HG03354 (cell line): ENCODE data around the gene NEK4.
A peak's percentile ranks its signal among the peaks of the same experiment; 100 is the strongest.
"Not testable (repeated sequence)": the region's sequence is repeated elsewhere in the genome, so short reads cannot be mapped to it uniquely, and the experiment has no call there.

Experiments used
- ATAC-seq: cut with Tn5 transposase; IDR thresholded peaks from one replicate; pipeline ENCODE4 v1.9.1; 2021; ENCODE audit warnings: mild to moderate bottlenecking; ENCODE audit not compliant: unreplicated experiment, poor library complexity, severe bottlenecking

The NEK4 gene

GRCh38 chr3:52681596-52681995 lies 89.1 kb downstream of the NEK4 start:
- ATAC-seq = no peak

GRCh38 chr3:52679811-52680210 lies 90.9 kb downstream of the NEK4 start:
- ATAC-seq = no peak

- ATAC-seq = no peak
Observed at GRCh38 chr3:52679199-52679538, 91.6 kb downstream of the NEK4 start.

GRCh38 chr3:52678265-52679198 lies 92.2 kb downstream of the NEK4 start:
- no peak for ATAC-seq

- ATAC-seq = not testable (repeated sequence)
Observed at GRCh38 chr3:52676201-52676600, 94.5 kb downstream of the NEK4 start.

- no peak for ATAC-seq
Observed at GRCh38 chr3:52671676-52672075, 99.1 kb downstream of the NEK4 start.

GRCh38 chr3:52670621-52671521 lies 99.9 kb downstream of the NEK4 start:
- ATAC-seq = peak; percentile 78

DNA sequence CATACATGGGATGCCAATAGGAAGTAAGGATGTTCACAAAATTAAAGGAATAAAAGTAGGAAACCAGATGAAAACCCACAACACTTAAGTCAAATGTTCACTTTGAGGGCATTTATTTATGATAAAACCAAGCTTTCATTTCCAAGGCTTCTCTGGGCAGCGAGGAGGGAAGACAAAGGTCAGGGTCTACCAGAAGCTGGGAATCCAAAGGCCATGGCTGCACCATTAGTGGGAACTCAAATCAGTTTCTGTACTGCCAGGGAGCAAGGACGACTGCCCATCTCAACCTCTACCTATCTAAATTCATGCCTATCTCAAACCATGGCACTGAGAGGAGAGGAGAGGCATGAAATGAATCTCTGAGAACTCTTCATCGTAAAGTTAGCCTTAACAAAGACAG lies 107.6 kb downstream of the NEK4 start:
- no peak for ATAC-seq

DNA sequence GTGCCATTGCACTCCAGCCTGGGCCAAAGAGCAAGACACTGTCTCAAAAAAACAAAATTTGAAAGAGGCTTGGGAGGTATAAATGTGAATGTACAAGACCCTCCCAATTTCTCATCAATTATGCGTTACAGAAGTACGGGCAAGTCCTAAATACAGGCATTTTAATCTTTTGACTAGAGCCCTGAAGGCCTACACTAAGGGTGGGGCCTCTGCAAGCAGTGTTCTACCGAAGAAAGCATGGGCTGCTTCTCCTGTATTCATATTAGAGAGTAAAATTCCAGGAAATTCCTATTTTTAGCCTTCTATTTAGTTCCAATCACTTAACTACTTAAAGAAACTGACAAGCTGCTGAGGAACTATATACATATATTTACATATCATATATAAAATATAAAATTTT lies 110.7 kb downstream of the NEK4 start:
- no peak for ATAC-seq
